ENCODE data around the gene AQP1. TPM values are rescaled to one million over a fixed set of nuclear protein-coding genes. Genes with fewer than 3 reads are reported as not detected.

AQP1 gene
- total and polyA plus RNA-seq, 11 donors, result 113 to 420 (median 210) TPM

DNA sequence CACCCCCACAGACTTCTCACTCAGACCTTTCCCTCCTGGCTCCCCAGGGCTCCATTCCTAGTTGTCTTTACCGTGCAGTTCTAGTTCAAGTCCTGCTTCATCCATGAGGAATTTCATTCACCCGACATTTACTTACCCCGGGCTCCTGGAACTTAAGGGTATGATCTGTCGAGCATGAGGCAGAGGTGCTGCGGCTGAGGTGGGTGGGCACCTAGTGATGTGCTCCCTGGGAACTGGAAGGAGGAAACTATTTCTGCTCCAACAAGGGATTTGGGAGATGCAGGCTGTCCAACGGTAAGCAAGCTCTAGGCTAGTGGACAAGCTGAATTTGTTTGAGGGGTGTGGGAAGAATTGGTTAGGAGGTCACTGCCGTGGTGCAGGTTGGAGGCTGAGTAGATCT is 30.2 kb upstream of the AQP1 start:
- no peak overlapping the region for H3K4me3 ChIP-seq
- DNase-seq (no peak), ATAC-seq (no peak)
- WGBS, 4 donors, result 92 to 95% (median 94%) methylated on average over 7 of the region's 7 CpGs
- H3K9me3 ChIP-seq, result no peaks in the 10 kb centered on the region
- TF ChIP-seq, protein P1, sequence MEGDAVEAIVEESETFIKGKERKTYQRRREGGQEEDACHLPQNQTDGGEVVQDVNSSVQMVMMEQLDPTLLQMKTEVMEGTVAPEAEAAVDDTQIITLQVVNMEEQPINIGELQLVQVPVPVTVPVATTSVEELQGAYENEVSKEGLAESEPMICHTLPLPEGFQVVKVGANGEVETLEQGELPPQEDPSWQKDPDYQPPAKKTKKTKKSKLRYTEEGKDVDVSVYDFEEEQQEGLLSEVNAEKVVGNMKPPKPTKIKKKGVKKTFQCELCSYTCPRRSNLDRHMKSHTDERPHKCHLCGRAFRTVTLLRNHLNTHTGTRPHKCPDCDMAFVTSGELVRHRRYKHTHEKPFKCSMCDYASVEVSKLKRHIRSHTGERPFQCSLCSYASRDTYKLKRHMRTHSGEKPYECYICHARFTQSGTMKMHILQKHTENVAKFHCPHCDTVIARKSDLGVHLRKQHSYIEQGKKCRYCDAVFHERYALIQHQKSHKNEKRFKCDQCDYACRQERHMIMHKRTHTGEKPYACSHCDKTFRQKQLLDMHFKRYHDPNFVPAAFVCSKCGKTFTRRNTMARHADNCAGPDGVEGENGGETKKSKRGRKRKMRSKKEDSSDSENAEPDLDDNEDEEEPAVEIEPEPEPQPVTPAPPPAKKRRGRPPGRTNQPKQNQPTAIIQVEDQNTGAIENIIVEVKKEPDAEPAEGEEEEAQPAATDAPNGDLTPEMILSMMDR (IDR thresholded peaks at IDR 0.05), result no peak
- no peak for TF ChIP-seq POLR2A (IDR thresholded peaks at IDR 0.05)
- H3K27me3 ChIP-seq, result no peaks in the 10 kb centered on the region
- peaks cover 0 to 18% (median 6%) of the 10 kb centered on the region in 12 donors for H3K4me1 ChIP-seq
- H3K27ac ChIP-seq, result no peak overlapping the region
- intact Hi-C loops (cut with DNase I), result no loop called here
- H3K36me3 ChIP-seq, result peaks cover 0 to 7% (median 0%) of the 10 kb centered on the region in 9 donors

DNA sequence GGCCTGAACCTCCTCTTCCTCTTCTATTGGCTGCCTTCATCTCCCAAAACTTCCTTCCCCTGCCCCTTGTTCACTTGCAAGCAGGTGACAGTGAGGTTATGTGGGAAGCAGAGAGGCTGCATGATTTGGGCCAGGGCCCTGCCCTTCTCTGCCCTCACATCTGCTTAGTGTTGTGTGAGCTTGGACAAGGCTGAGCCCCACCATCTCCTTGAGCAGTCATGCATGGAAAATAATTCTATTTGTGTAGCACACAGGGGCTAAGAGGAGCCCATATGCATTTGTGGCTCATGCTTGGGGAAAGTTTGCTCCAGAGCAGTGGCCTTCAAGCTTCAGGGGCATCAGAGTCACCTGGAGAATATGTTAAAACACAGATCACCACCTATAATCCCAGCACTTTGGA is 26.8 kb upstream of the AQP1 start:
- Histone ChIP-seq H3K4me1 (peaks cover 0 to 35% (median 6%) of the 10 kb centered on the region in 12 donors), H3K27me3 (no peaks in the 10 kb centered on the region), H3K27ac (no peak overlapping the region), H3K36me3 (peaks cover 0 to 5% (median 0%) of the 10 kb centered on the region in 9 donors), H3K9me3 (no peaks in the 10 kb centered on the region), H3K4me3 (no peak overlapping the region)
- ATAC-seq, result no peak
- DNase-seq, result no peak
- intact Hi-C loops (cut with DNase I), result no loop called here
- no peak for TF ChIP-seq POLR2A (IDR thresholded peaks at IDR 0.05)
- TF ChIP-seq, protein P1 (IDR thresholded peaks at IDR 0.05), result no peak

DNA sequence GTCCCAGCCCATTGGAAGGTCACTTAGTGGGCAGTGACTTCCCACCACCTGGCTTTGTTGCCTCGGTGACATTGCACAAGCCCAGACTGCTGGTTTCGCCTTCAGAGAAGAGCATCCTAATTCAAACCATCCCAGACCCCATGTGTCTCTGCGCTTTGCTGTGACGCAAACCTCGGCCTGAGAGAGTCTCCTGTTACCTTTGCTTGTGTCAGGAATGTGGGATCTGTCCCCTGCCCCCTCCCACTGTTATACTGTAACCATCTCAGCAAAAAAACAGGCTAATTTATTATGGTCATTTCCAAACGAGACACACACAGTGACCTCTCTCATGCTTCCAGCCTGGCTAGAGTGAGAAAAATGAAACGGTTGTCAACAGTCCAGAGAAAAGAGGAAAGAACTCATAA is 25.0 kb upstream of the AQP1 start:
- Histone ChIP-seq H3K27me3 (no peaks in the 10 kb centered on the region), H3K36me3 (peaks cover 0 to 5% (median 0%) of the 10 kb centered on the region in 9 donors), H3K4me3 (no peak overlapping the region), H3K27ac (no peak overlapping the region), H3K4me1 (peaks cover 0 to 35% (median 6%) of the 10 kb centered on the region in 12 donors), H3K9me3 (peaks cover 0 to 6% (median 0%) of the 10 kb centered on the region in 12 donors)
- ATAC-seq (peak in 2 of 4 donors; percentile 21), DNase-seq (no peak)
- intact Hi-C loops (cut with DNase I), result no loop called here
- TF ChIP-seq POLR2A (IDR thresholded peaks at IDR 0.05), result no peak
- TF ChIP-seq, protein P1 (IDR thresholded peaks at IDR 0.05), result no peak
- WGBS, 4 donors, result 80 to 88% (median 83%) methylated on average over 7 of the region's 7 CpGs

DNA sequence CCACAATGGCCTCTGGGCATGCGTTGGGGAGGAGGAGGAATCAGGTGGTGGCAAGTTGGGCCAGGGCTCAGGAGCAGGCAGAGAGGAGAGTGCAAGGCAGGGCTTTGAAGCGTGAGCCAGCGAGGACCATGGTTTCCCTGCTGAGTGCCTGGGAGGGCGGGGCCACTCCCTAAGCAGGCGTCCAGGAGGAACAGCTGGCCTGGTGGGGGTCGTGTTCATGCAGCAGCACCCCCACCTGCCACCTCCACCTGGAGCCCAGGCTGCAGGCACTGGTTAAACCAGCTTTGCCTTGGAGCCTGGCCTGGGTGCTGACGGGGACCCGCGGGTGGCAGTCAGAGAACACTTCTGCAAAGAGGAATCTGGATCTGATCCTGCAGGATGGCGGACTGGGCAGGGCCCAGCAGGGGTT is 24.2 kb upstream of the AQP1 start:
- ATAC-seq (no peak), DNase-seq (no peak)
- H3K4me1 ChIP-seq, result peaks cover 0 to 36% (median 8%) of the 10 kb centered on the region in 12 donors
- 82 to 87% (median 85%) methylated on average over 9 to 10 of the region's 10 CpGs for WGBS, 4 donors
- no peak overlapping the region for H3K4me3 ChIP-seq
- peaks cover 0 to 6% (median 0%) of the 10 kb centered on the region in 12 donors for H3K9me3 ChIP-seq
- no peak overlapping the region for H3K27ac ChIP-seq
- no peaks in the 10 kb centered on the region for H3K27me3 ChIP-seq
- intact Hi-C loops (cut with DNase I), result no loop called here
- H3K36me3 ChIP-seq, result peaks cover 0 to 5% (median 0%) of the 10 kb centered on the region in 9 donors
- TF ChIP-seq, protein P1 (IDR thresholded peaks at IDR 0.05), result no peak
- no peak for TF ChIP-seq POLR2A (IDR thresholded peaks at IDR 0.05)
